GM13976 (cell line): ENCODE results near the gene KIF11.

Source experiments
- DNase-seq: peaks from one replicate; pipeline ENCODE4 v3.0.0; 2012; ENCODE audit warnings: low spot score
- in situ Hi-C: fragments of 300-500 bp; cut with MboI; formaldehyde crosslinking; loops from one replicate; pipeline ENCODE4 v1.12.0; 2022; ENCODE audit warnings: low sequenced_read_pairs, mixed read lengths, inconsistent platforms; ENCODE audit not compliant: unreplicated experiment
- TF ChIP-seq, protein P1 (sequence below): IDR thresholded peaks from 2 replicates; pipeline ENCODE4 v1.5.1; 2012; ENCODE audit warnings: borderline replicate concordance, mild to moderate bottlenecking; ENCODE audit not compliant: insufficient read depth; ENCODE audit errors: extremely low read depth, missing control alignments, control extremely low read depth

KIF11 gene

DNA sequence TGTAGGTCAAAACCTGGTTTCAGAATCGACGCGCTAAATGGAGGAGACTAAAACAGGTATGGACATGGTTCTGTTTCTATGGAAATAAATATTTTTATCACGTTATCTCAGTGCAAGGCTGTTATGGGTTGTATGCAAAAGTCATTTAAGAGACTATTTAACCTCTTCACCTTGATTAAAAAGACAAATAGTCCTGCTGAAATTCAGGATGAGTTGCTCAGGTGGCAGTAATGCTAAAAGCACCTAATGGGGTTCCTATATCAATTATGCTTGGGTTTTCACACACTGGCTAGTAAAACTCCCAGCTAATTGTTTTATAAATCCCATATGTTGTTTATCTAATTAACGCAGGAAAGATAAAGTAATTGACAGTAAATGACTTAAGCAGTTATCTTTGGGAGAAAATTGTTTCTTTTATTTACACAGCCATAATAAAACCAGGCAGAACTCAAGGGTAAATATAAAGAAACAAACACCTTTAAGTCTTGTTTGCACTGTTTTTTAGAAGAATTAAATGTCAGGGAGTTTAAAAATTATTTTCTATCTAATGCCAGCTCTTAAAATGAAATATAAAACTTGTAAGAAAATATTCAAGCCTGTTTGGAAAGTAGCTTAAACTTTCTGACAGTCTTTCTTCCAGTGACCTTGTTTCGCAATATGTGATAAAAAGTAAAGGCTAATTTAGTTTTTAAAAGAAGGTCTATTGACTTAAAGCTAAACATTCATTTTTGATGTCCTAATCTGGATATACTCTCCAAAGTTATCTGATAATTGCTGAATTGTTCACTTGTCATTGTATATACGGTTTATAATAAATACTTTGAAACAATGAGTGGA is 100.0 kb downstream of the KIF11 start:
- in situ Hi-C loops, result no loop called here

DNA sequence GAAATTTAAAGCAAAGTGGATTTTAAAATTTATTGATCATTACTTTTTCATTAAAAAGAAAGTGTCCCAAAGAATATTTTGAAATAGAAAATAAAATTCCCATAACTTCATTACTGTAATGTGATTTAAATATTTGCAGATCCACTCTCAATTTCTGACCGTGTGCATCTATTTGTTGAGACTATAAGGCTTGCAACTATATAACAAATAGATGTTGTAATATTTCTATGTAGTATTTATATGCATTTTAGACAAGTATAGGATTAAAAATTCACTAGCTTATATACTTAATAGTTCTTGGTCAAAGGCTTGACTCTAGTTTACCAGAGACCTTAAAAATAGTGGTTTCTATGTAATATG is 100.6 kb downstream of the KIF11 start:
- TF ChIP-seq, protein P1, sequence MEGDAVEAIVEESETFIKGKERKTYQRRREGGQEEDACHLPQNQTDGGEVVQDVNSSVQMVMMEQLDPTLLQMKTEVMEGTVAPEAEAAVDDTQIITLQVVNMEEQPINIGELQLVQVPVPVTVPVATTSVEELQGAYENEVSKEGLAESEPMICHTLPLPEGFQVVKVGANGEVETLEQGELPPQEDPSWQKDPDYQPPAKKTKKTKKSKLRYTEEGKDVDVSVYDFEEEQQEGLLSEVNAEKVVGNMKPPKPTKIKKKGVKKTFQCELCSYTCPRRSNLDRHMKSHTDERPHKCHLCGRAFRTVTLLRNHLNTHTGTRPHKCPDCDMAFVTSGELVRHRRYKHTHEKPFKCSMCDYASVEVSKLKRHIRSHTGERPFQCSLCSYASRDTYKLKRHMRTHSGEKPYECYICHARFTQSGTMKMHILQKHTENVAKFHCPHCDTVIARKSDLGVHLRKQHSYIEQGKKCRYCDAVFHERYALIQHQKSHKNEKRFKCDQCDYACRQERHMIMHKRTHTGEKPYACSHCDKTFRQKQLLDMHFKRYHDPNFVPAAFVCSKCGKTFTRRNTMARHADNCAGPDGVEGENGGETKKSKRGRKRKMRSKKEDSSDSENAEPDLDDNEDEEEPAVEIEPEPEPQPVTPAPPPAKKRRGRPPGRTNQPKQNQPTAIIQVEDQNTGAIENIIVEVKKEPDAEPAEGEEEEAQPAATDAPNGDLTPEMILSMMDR, result no peak
- in situ Hi-C loops, result no loop called here
- no peak for DNase-seq

More for the DNA sequence above, 100.0 kb downstream of the KIF11 start:
- TF ChIP-seq, protein P1, result no peak
- no peak for DNase-seq

DNA sequence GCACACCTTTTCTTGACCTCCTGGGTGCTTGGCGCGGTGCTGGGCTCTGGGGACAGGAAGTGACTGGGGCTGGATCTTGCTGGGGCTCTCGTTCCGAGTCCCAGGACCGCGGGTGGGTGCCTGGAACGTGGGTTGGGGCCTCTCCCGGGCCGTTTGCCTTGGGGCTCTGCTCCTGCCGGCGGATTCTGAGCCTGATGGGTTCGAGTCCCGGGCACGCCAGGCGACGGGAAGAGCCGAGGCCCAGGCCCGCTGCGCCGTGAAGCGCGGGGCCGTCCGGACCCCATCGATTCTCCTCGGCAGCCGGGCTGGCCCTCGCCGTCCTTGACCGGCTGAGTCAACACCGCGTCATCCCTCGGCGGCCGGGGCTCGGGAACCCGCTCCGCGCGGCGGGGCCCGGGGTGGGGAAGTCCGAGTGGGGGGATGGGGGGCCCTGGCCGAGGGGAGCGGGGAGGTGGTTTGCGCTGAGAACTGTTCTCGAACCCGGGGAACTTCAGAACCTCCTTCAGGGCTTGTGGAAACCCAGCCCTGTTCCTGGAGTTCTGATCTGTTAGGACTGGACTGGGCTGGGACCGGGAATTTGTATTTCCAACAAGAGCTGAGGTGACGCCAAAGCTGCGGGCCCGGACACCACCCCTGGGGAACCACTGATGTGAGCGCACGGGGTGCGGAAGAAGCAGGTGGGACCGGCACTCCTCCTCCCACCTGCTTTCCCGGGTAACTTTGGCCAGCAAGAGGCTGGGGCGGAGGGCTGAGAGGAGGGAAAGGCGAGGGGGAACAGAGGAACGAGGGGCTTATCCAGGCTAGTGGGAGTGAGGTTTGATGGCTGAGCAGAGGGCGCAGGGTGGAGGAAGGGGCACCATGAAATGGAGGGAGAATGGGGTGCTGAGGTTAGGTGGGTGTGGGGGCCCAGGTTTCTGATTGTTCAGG is 103.0 kb downstream of the KIF11 start:
- in situ Hi-C loops, result no loop called here
- DNase-seq, result no peak
- TF ChIP-seq, protein P1, result no peak

DNA sequence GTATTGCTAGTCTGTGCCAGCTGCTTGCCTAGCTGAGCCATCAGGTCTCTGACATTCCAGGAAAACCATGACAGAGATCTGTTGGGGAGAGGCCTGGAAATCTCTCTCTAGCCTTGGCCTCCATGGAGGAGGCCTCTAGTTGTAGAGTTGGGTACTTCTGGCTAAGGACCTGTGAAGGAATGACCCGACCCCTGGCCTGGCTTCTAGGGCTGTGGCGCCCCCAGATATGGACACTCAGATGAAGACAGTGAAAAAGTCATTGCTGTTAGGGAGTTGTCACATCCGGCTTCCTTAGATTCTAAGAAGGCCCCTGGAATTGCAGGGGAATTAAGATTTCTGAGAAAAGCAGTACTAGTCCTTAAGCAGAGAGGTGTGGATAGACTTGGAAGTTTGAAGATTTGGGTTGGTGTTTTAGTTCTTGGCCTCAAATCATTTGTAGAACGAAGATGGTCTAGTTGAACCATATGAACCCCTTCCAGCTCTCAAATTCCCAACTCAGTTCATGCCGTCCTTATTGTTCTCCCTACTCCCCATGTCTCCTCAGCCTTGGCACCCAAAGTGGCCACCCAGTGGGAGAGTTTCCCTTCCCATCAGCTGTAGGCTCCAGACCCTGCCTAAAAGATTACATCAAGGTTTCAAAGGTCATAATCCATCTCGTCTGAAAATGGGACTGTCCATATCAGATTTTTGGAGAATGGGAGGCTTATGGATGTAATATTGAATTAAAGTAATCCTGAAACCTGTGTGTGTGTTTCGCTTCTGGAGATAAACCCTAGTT is 103.9 kb downstream of the KIF11 start:
- no peak for DNase-seq
- TF ChIP-seq, protein P1, result no peak
- in situ Hi-C loops, result no loop called here

DNA sequence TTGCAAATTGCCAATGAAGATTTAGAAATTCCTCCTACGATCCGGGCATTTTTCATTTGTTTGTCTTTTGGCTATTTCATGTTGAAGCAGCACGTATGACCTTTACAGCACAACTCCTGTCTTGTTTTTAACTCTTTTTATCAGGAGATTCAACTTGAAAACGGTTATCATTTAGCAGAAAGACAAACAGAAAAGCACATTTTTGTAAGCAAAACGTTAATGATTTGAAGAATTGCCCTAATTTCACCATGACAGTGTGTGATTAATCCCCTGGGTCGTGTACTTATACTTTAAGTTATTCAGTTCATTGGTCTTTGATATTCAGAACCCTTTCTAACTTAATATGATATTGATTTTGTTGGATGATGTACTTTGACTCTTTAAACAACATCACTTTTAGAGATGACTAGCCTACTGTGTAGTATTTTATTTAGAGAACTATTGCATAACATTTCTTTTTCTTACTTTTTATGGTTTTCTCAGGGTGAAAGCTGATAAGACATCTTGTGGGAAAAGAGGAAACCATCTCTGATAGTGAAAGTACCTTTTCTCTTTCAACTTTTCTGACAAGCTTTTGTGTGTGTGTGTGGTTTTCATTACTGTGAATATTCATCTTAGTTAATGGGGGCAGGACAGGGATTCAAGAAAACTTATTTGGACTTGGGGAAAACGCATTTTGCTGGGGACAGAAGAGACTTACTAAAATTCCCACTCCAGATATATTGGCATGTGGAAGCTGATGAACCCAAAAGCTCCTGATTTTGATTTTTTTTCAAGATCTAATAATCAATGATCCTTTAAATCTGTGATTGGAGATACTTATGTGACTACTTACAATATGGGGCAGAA is 105.0 kb downstream of the KIF11 start:
- TF ChIP-seq, protein P1, result no peak
- DNase-seq, result peak; percentile 48
- in situ Hi-C loops, result no loop called here

DNA sequence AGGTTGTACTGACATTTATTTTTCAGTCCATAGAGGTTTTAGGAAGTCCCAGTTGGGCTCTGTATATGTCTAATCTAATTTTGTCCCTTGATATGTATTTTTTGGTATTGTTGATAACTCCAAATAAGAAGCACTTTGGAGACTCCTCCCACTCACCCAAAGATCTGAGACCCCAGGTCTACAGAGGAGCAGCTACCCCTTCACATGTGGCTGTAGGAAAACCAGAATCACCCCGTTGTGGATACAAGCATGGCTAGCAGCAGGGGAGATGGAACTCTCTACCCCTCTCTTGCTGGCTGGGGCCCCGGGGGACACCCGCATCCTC is 106.2 kb downstream of the KIF11 start:
- in situ Hi-C loops, result no loop called here
- TF ChIP-seq, protein P1, result no peak
- no peak for DNase-seq
